Measurements from ENCODE around the gene SLC36A1.

Gene SLC36A1

DNA sequence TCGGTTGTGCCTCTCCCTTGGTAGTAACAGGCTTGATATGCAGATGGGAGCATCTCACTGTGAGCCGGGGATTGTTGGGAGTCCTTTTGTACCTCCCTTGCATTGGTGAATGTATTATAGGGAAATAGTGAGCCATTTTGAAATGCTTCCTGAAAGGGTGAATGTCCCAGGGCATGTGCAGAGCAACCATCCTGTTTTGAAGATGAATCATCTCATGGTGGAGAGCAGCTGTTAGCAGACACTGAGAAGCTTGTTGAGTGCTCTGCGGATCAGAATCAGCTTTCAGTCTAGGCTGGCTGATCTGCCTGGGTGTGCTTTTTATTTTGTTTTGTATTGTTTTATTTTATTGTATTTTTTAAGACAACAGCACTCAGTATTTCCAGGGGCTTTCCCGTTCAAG lies 29.7 kb downstream of the SLC36A1 start:
- no peak for DNase-seq (ENCODE audit: extremely low spot score)

DNA sequence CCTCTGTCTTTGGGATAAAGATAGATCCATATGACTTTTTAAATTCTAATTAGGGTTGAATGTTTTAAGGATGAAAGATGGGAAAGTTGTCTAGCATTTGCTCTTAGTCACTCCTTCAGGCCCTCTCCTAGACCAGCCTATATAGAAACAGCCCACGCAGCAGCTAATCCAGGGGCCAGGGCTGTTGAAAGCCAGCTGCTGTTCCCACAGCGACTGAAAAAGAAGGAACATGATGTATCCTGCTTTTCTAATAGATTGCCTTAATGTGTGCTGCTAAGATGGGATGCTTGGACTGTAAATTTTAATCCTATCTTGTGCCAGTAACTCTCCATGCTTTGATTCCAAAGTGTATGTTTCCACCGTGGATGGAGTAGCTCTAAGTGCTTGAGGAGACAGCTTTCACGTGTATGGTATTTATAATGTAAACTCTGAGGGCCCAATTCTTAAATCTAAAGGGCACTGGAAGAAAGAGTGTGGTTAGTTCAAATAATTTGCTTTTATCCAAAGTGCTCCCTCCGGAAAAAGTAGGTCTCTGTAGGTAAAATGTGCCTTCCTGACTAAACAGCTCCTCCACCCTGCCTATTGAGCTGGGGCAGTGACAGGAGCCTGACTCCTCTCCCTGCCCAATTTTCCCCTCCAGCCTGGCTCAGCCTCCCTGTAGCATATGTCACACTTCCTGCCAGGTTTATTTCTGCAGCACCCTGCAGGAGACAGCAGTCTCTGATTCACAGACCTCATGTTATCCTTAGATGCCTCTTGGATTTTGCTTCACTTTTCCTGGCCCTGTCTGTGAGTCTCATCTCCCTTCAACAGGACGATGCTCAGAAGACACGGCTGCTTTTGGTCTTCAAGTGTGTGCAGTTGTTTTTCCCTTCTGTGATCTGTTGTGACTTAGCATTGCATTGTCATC lies 33.2 kb downstream of the SLC36A1 start:
- no peak for TF ChIP-seq ZNF384 (IDR thresholded peaks at IDR 0.05)
- no peak for TF ChIP-seq BHLHE40 (IDR thresholded peaks at IDR 0.05; ENCODE audit: borderline replicate concordance)
- no peak for TF ChIP-seq NFRKB (IDR thresholded peaks at IDR 0.05)
- TF ChIP-seq SP1 (IDR thresholded peaks at IDR 0.05): no peak
- no peak for TF ChIP-seq CTBP1 (IDR thresholded peaks at IDR 0.05; ENCODE audit: borderline replicate concordance)
- no peak for TF ChIP-seq TARDBP (IDR thresholded peaks at IDR 0.05)
- no peak for TF ChIP-seq FOXM1 (IDR thresholded peaks at IDR 0.05; ENCODE audit: borderline replicate concordance)
- no peak for TF ChIP-seq FOXA1 (IDR thresholded peaks at IDR 0.05)
- TF ChIP-seq SUZ12 (IDR thresholded peaks at IDR 0.05): no peak
- no peak for TF ChIP-seq FOXK2 (IDR thresholded peaks at IDR 0.05)
- TF ChIP-seq, protein P1, sequence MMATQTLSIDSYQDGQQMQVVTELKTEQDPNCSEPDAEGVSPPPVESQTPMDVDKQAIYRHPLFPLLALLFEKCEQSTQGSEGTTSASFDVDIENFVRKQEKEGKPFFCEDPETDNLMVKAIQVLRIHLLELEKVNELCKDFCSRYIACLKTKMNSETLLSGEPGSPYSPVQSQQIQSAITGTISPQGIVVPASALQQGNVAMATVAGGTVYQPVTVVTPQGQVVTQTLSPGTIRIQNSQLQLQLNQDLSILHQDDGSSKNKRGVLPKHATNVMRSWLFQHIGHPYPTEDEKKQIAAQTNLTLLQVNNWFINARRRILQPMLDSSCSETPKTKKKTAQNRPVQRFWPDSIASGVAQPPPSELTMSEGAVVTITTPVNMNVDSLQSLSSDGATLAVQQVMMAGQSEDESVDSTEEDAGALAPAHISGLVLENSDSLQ (IDR thresholded peaks at IDR 0.05): no peak
- no peak for TF ChIP-seq ARNT (IDR thresholded peaks at IDR 0.05)
- TF ChIP-seq ELF4 (IDR thresholded peaks at IDR 0.05): no peak
- TF ChIP-seq LEF1 (IDR thresholded peaks at IDR 0.05; ENCODE audit: borderline replicate concordance): no peak
- no peak for TF ChIP-seq HDGF (IDR thresholded peaks at IDR 0.05; ENCODE audit: borderline replicate concordance)
- no peak for TF ChIP-seq L3MBTL2 (conservative IDR thresholded peaks at IDR 0.05)
- ChIA-PET CTCF (interaction anchor here (0.6 to 0.8 kb wide), 3 partner anchors 14 to 26 kb away, joined by 3 to 5 read pairs (median 3); no protein-coding TSS in a partner anchor), POLR2A (no interaction called here)
- no peak for DNase-seq (ENCODE audit: extremely low spot score)

More for the DNA sequence above, 29.7 kb downstream of the SLC36A1 start:
- ChIA-PET CTCF (interaction anchor here (1.5 kb wide), 1 partner anchor 29 kb away, joined by 4 read pairs; the partner anchor contains the start of gene SLC36A1), POLR2A (no interaction called here)
- TF ChIP-seq ELF4 (IDR thresholded peaks at IDR 0.05) (no peak), NFRKB (IDR thresholded peaks at IDR 0.05) (no peak), ARNT (IDR thresholded peaks at IDR 0.05) (no peak), BHLHE40 (IDR thresholded peaks at IDR 0.05; ENCODE audit: borderline replicate concordance) (no peak), TARDBP (IDR thresholded peaks at IDR 0.05) (no peak), SUZ12 (IDR thresholded peaks at IDR 0.05) (no peak), FOXA1 (IDR thresholded peaks at IDR 0.05) (no peak), SP1 (IDR thresholded peaks at IDR 0.05) (no peak), FOXM1 (IDR thresholded peaks at IDR 0.05; ENCODE audit: borderline replicate concordance) (no peak), L3MBTL2 (conservative IDR thresholded peaks at IDR 0.05) (no peak), HDGF (IDR thresholded peaks at IDR 0.05; ENCODE audit: borderline replicate concordance) (no peak), ZNF384 (IDR thresholded peaks at IDR 0.05) (no peak), FOXK2 (IDR thresholded peaks at IDR 0.05) (no peak), LEF1 (IDR thresholded peaks at IDR 0.05; ENCODE audit: borderline replicate concordance) (no peak), CTBP1 (IDR thresholded peaks at IDR 0.05; ENCODE audit: borderline replicate concordance) (no peak)
- TF ChIP-seq, protein P1 (IDR thresholded peaks at IDR 0.05): no peak

DNA sequence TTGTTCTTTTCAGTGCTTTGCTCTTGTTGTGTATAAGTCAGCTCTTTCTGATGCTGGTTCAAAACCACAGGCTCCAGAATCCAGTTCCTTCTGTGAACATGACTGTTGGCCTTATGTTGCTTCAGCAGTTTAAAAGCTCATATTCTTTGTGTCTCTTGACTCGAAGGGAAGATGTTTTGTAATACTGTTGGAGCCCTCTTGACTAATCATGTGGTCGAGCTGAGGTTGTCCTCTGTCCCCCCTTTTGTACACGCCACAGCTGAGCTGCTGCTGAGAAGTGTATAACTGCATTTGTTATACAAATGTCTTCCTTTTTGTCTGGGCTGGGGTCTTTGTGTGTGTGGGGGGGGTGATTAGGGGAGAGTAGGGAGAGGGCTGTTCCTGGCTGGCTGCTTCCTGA lies 35.8 kb downstream of the SLC36A1 start:
- no peak for DNase-seq (ENCODE audit: extremely low spot score)
- CTCF ChIA-PET: interaction anchor here (0.6 kb wide), 1 partner anchor 37 kb away, joined by 3 read pairs; no protein-coding TSS in a partner anchor

DNA sequence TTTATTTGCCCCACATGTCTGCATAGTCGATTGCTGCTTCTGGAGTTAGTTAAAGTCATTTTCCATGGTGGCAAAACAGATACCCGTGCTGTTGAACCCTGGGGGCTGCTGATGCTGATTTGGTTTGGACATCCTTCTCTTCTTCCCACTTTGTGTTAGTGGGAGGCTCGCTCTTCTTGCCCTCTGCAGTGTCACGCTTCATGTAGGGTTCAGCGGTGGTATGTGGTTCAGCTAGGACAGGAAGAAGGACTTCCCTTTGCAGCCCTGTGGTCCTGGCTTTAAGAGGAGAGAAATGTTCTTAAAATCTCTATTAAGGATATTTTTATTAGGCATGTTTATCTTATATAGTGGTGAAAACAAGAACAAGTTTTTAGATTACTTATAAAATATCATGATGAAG lies 36.2 kb downstream of the SLC36A1 start:
- POLR2A ChIA-PET: no interaction called here
- CTCF ChIA-PET: interaction anchor here (0.6 kb wide), 1 partner anchor 37 kb away, joined by 3 read pairs; no protein-coding TSS in a partner anchor
- no peak for DNase-seq (ENCODE audit: extremely low spot score)
- TF ChIP-seq L3MBTL2 (conservative IDR thresholded peaks at IDR 0.05) (no peak), FOXK2 (IDR thresholded peaks at IDR 0.05) (no peak), BHLHE40 (IDR thresholded peaks at IDR 0.05; ENCODE audit: borderline replicate concordance) (no peak), CTBP1 (IDR thresholded peaks at IDR 0.05; ENCODE audit: borderline replicate concordance) (no peak), FOXM1 (IDR thresholded peaks at IDR 0.05; ENCODE audit: borderline replicate concordance) (no peak), SP1 (IDR thresholded peaks at IDR 0.05) (no peak), SUZ12 (IDR thresholded peaks at IDR 0.05) (no peak), LEF1 (IDR thresholded peaks at IDR 0.05; ENCODE audit: borderline replicate concordance) (no peak)
- TF ChIP-seq, protein P1 (IDR thresholded peaks at IDR 0.05): no peak

More for the DNA sequence above, 35.8 kb downstream of the SLC36A1 start:
- TF ChIP-seq, protein P1 (IDR thresholded peaks at IDR 0.05): no peak
- no peak for TF ChIP-seq ARNT (IDR thresholded peaks at IDR 0.05)
- POLR2A ChIA-PET: no interaction called here

DNA sequence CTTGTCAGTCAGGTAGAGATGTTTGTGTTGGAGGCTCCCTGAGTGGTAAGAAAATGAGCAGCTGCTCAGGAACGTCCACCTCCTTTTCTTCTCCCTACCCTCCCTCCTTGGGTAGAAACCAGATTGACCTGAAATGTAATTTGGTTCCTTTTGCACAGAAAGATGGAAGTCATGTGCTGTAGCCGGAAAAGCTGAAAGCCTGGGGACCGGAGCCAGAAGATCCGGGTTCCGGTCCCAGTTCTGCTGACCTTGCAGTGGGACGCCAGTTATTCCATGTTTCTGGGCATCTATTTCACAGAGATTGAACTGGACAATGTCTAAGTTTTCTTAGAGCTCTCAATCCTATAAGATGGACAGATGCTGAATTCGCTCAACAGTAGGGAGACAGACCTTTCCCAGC lies 40.1 kb downstream of the SLC36A1 start:
- no peak for DNase-seq (ENCODE audit: extremely low spot score)
- no peak for TF ChIP-seq FOXK2 (IDR thresholded peaks at IDR 0.05)
- no peak for TF ChIP-seq ZNF384 (IDR thresholded peaks at IDR 0.05)
- TF ChIP-seq ARNT (IDR thresholded peaks at IDR 0.05): no peak
- TF ChIP-seq ELF4 (IDR thresholded peaks at IDR 0.05): no peak
- no peak for TF ChIP-seq NFRKB (IDR thresholded peaks at IDR 0.05)
- no peak for TF ChIP-seq FOXM1 (IDR thresholded peaks at IDR 0.05; ENCODE audit: borderline replicate concordance)
- no peak for TF ChIP-seq SP1 (IDR thresholded peaks at IDR 0.05)
- no peak for TF ChIP-seq FOXA1 (IDR thresholded peaks at IDR 0.05)
- no peak for TF ChIP-seq CTBP1 (IDR thresholded peaks at IDR 0.05; ENCODE audit: borderline replicate concordance)
- TF ChIP-seq LEF1 (IDR thresholded peaks at IDR 0.05; ENCODE audit: borderline replicate concordance): no peak
- no peak for TF ChIP-seq L3MBTL2 (conservative IDR thresholded peaks at IDR 0.05)
- no peak for TF ChIP-seq SUZ12 (IDR thresholded peaks at IDR 0.05)
- no peak for TF ChIP-seq BHLHE40 (IDR thresholded peaks at IDR 0.05; ENCODE audit: borderline replicate concordance)
- TF ChIP-seq, protein P1 (IDR thresholded peaks at IDR 0.05): no peak
- TF ChIP-seq TARDBP (IDR thresholded peaks at IDR 0.05): no peak
- no peak for TF ChIP-seq HDGF (IDR thresholded peaks at IDR 0.05; ENCODE audit: borderline replicate concordance)
- ChIA-PET CTCF (no interaction called here), POLR2A (no interaction called here)

Measured in HEK293T (cell line).